Stimulated activated CD4-positive, alpha-beta T cell treated with anti-CD3 and anti-CD28 coated beads, Interleukin-2, amount 100 ng/mL, for 48 hours (primary cell): ENCODE results near the gene PSD2.

ENCODE experiments used
- DNase-seq, 2 donors: peaks; one replicate each; pipeline ENCODE4 v3.0.0-alpha.2; 2020

The PSD2 gene

DNA sequence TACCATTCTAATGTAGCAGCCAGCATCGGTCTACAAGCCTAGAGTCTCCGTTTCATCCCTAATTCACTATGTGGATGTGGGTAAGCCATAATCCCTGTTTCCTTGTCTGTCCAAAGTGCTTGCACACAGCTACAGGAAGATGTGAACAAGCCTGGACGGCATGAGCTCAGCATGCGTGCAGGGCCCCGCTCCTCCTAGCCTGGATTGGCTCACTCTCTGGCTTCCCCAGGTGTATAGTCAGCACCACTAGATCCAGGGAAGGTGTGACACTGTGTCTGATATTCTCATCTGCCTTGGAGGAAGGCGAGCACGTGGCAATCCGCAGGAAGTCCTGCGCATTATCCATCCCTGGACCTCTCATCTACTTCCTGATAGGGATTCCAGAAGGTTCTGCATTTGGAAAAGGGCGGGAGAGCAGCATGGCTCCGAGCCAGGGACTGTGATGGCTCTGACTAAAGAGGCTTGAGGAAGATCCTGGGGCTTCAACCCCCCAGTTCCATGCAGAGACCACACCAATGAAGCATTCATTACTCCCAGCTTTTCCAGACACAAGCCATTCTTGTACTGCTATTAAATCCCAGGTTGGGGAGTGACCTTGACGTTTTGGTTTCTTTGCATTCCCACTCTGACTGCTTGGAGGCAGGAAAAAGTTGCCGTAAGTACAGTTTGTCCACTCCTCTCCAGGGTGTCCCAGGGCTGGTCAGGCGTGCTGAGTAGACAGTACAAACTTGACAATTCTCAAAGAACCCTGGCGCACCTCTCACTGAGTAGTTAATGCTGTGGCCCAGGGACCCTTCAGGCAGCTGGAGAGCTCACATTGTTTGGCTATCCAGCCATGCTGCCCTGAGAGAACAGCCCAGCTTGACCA, 65.6 kb downstream of the PSD2 start:
- no peak for DNase-seq

DNA sequence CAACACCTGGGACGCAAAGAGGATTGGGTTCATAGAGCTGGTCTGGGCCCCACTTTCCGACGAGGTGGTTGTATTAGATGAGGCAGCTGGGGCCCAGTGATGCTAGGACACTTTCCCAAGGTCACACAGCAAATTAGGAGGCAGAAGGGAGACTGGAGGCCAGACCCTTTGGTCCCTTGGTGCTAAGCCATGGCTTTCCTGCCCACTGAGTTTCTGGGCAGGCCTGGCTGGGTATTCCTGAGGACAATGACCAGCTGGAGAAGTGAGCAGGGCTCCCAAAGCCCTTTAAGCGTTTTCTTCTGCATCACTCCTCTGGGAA, 66.2 kb downstream of the PSD2 start:
- DNase-seq, result no peak

DNA sequence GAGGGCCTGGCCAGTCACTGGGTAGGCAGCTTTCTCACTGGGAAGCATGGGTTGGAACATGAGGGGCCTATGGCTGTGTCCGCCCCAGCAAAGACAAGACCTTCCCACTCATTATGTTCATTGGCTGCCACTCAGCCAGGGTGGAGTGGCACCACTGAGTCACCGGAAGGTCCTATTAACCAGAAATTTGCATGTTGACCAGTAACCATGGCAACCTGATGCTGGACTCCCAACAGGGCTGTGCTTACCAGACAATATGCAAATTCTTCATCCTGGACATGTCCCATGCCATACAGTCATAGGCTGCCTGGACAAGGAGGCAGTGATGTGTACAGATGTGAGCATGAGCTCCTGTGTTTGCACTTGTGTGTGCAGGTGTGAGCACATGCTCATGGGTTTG, 66.7 kb downstream of the PSD2 start:
- DNase-seq, result no peak

DNA sequence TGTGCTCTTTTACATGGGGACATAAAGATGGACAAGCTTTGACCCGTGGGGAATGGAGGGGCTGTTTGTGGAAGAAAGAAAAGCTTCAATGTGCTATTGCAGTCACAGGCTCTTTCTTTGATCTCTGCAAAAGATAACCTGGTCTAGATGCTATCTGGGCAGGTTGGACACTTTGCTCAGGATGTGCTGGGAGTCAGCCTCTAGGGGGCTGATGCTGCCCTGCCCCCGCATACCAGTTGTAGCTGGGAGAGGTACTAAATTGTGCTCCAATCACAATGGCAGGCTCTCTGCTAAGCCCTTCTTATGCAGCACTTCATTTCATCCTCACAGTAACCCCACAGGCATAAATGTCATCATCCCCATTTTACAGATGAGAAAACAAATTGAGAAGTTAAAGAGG, 67.2 kb downstream of the PSD2 start:
- no peak for DNase-seq

DNA sequence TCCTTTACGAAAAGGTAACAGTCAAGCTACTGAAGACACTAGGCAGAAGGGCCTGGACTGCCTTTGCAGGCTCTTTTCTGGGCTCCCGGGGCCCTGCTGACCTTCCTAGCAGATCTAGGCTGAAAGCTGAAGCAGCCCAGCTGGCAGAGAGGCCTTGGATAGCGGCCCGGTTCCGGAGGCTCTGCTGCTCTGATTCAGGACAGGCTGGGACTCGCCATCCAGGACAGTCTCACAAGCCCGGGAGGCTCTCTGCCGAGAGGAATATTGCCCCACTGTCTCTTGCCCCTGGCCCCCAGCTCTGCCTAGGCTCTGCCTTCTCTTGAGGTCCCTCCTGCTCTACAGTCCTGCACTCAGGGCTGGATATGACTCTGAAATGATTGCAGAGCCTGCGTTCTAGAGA, 67.8 kb downstream of the PSD2 start:
- no peak for DNase-seq

DNA sequence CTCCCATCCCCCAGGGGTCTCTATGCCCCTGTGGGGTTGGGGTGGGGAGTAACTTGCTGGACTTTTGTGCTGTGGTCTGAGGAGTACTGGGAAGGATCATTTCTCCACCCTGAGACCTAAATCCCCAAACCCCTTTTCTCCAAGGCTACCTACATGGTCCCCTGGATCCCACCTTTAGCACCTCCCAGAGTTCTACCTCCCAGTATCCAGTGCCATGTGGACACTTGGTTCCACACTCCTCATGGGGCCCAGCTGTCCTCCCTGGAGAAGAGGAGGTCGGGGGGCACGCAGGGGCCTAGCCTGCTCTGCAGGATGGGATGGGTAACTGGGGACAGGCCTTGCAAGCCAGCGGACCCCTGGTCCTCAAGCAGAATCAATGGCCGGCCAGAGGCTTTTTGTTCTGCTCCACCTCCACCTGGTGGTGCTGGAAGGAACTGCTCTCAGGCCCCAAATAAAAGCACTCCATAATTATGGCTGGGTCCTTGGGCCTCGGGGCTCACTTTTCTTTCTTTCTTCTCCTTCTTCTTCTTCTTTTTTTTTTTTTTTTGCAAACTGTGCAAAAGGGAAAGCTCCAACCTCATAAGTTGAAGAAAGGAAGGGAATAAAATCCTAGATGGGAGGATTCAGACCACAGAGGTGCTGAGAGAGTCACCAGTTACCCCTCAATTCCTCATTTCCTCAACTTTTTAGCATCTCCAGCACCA, 68.4 kb downstream of the PSD2 start:
- peak; percentile 54 to 60 for DNase-seq

DNA sequence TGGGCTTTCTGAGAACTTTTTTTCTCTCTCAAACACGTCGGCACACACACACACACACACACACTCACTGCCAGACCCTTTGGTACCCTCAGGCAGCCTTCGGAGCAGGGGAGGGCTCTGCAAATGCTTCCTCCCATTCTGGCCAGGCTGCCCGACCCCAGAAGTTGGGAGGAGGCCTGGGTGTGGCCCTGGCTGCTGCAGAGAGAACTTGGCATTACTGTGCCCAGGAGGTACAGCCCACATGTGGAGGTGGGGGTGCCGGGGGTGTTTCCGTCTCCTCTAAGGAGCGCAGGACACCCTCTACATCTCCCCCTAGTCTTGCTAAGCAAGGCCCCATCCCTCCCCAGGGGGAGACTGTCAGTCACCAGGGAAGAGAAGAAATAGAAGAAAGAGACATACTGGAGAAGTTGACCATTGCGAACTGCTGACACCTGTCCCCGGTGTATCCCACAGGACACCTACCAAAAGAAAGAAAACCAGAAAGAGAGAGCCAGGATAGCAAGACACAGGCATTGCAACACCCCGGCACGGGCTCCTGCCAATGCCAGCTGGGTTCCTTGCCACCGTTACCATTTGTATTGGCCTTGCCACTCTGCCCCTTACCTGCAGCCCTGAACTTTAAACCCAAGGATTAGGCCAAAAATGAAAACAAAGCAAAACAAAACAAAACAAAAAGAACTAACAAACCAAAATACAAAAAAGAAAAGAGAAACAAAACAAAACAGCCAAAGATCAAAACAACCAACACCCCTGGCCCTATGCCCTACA, 69.3 kb downstream of the PSD2 start:
- no peak for DNase-seq

DNA sequence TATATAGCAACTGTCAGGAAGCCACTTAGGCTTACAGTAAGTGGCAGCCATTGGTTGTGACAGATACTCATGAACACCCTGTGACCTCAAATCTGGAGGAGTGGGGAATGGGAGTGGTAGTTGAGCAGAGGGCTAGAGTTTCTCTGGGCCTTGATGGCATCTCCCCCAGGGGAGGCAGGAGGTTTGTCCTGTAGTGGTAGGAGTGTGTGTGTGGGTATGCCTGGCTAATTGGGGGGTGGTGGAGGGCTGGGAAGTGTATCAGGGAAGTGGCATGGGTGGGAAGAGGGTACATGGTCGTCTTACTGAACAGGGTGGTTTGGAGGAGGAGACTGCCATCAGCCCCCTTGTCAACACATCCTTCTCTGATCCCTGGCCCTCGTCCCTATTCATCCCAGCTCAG, 71.5 kb downstream of the PSD2 start:
- no peak for DNase-seq

DNA sequence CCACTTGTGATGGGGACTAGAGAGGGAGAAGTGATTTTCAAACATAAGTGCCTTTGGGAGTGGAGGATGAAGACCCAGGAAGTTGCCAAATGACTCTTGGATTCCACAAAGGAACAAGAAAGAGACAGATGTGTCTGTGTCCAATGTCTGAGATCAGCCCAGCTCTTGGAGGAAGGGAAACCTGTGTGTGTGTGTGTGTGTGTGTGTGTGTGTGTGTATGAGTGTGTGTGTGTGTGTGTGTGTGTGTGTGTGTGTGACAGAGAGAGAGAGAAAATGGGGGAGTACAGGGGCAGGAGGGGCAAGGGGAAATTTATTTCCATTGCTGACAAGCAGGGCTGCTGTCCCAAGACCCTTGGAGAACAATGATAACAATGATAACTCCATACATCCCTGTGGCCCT, 72.0 kb downstream of the PSD2 start:
- no peak for DNase-seq

DNA sequence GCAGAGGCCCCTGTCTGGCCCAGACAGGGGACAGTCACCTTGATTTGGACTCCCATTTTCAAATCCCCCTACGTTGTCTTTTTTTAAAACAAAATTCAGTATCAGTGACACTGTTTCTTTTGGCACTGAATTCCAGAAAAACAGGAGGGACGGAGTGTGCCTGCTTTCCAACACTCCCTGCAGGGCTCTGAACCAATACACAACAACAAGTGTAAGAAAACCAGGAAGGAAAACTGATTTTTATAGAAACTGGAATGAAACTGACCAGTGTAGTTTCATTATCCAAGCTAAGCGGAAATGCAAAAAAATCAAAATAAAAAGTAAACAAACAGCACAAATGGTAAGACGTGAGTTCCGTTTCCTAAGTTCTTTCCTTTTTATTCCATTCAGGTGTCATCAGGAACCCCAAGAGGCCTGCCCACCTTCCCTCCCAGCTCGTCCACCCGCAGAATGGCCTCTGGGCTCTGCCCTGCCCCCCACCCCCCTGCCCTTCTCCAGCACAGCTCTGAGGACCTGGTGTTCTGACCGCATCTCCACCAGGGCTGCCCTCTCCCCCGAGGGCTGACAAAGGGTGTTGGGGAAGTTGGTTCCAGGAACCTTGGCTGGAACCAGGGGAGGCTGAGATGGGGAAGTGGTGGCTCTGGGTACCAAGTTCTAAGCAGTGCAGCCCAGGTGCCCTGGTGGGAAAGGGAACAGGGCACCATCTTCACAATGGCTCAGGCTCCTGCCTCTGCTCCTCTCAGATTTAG, 73.6 kb downstream of the PSD2 start:
- DNase-seq, result no peak

DNA sequence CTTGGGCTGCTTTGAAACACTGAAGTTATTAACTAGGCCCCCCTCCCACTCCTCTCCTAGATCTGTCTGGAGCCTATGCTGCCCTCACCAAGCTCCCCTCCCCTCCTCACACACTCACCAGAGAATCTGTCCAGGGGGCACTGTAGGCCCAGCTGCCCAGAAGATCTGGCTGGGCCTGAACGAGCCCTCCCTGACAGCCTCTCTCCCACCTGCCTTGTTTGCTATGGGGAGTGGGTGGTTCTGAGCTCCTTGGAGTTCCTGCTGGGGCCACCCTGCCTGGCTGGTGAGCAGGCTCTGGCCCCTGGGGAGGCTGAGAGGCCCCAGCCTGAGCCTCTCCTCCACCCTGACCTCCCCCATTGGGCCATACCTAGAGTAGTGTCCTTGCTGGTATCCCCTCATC, 75.1 kb downstream of the PSD2 start:
- no peak for DNase-seq

DNA sequence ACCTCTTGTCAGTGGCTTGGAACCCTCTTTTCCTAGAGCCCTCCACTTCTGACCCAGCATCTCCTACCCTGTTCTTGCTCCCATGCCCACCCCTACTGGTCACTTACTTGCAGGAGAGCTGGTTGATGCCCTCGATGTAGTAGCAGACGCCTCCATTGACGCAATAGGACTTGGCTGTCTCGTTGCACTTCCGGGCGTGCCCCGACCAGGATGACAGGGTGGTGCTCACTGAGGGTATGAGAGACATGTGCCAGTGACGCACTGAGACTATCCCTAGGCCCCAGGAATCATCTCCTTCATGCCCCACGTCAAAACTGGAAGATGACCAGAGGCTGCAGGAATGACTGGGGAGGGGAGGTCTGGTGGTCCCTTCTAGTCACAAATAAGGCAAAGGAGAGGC, 76.0 kb downstream of the PSD2 start:
- DNase-seq, result no peak

DNA sequence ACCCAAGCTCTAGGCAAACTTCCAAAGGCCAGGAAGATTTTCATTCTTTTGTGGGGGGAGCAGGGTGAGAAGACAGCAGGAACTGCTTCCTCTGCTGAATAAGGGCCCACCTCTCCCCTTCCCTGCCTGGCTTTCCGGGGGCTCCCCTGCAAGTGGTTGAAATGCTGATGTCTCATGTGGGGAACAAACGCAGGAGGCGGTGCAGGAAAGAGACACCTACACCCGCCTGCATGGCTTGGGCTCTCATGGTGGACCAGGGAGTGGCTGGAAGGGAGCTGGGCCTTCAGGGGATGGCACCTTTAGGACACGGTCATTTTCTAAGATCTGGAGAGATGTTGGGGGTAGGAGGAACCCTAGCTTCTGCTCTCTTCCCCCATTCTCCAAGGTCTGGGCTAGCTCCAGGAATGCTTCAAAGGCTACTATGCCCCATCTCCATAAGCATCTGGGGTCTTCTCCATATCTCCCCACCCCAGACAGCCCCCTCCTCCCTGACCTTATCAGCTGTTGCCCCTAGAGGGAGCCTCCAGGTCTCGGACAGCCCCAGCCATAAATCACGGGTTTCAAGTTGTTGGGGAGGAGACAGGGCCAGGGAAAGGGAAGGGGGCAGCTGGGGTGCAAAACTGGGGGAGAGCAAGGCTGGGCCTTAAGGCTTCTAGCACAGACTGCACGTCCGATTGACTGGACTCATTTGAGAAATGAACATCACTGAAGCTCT, 76.6 kb downstream of the PSD2 start:
- no peak for DNase-seq

DNA sequence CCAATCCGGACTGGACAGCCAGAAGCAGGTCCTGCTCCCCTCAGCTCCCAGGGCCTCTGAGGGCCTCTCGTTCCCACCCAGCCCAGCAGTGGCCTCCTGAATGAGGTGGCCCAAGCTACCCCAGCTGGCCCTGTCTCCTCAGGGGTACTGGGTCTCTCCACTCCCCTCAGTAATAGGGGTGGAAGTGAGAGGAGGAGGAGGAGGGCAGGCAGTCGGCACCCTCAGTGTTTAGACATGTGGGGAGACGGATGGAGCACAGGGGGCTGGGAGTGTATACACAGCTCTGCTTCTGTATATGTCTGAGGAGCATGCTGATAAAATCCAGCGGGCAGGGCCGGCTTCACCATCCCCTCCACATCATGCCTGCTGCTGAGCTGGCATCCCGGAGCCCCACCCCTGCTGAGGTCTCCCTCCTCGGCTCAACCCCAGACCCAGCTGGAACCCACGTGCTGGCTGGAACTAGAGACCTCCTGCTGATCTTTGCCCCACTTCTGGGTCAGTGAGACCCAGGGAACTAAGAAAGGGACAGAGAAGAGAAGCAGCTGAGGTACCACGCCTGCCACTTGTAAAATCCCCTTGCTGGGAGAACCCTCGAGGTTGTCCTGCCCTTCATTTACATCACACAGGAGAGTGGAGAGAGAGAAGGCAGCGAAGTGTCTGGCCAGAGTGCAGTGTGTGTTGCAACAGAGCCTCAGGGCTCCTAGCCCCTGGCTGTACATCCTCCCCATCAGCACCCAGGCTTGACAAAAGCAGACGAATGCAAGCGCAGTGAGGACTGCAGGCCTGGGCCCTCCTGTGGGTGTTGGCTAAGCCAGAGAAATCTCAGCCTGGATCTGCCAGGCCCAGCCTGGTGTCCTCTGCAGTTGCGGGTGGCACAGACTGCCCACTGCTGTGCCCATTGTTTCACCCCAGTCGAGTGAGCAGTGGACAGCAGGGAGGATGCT, 77.5 kb downstream of the PSD2 start:
- DNase-seq, result no peak

DNA sequence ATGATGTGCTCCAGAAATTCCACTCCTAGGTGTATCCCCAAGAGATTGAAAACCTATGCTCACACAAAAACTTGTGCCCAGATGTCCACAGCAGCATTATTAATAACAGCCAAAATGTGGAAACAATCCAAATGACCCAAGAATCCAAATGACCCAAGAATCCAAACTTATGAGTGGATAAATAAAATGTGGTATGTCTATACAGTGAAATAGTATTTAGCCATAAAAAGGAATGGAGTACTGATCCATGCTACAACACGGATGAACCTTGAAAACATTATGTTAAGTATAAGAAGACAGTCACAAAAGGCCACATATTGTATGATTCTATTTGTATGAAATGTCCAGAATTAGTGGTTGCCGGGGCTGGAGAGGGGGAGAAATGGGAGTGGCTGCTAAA, 80.3 kb downstream of the PSD2 start:
- DNase-seq, result no peak

DNA sequence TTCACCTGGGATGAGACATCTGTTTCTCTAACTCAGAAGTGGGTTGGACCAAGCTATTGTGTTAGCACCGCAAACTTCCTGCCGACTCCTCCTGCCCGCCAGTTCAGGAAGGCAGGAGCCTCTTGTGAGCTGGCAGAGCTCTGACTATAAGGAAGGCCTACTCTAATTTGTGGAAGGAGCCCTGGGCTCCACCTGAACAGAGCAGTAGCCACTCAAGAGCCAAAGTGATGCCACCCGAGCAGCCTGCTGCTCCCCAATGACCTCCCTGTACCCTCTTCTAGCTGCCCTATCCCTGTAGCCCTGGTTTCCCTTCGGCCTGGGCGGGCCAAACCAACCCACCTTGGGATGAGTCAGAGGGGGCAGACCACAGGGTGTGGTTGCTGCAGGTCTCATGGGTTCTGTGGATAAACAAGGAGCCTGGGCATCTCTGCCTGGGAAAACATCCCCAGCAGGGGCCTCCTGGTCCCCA, 81.6 kb downstream of the PSD2 start:
- no peak for DNase-seq

DNA sequence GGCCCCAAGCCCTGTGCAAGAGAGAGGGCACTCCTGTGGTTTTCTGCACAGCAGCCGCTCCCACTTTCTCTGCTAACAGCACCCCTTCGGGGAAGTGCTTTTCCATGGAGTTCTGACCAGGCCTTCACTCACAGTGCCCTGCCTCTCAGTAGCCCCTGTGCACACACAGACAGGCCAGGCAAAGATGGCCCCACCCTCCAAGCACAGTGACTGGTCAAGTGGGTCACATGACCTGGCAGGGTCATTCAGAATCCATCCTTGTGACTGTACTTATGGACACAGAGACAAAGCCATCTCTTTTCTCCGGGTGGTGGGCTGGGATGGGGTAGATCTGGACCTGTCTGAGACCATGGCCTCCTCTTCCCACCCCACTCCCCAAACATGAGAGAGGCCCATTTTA, 82.5 kb downstream of the PSD2 start:
- no peak for DNase-seq

DNA sequence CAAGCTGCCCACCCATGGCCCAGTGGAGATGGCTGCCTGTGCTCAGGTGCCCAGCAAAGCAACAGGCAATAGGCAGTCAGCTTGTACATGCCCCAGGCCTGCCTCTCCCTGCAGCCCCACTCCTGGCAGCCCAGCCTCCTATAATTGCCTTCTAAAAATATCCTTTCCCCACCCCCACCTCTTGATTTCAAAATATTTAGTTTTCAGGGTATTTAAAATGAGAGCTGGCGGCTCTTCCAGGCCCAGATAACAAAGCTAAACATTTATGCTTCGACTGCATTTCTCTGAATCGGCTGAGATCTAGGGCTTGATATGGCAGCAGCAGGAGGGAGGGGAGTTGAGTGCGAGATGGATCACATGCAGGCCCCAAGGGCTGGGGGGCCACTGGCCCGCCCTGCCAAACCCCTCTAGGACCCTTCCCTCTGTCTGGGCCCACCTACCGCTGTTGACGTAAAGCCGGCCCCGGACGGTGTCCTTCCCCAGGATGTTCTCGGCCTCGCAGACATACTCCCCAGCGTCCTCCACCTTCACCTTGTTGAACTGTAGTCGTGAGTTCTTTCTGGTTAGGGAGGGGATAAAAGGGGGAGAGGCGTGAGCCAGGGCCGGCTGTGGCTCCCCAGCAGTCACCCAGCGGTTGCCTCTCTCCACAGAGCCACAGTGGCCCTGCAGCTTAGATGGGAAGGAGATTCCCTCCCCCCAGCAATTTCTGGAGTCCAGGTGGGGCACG, 85.0 kb downstream of the PSD2 start:
- no peak for DNase-seq

DNA sequence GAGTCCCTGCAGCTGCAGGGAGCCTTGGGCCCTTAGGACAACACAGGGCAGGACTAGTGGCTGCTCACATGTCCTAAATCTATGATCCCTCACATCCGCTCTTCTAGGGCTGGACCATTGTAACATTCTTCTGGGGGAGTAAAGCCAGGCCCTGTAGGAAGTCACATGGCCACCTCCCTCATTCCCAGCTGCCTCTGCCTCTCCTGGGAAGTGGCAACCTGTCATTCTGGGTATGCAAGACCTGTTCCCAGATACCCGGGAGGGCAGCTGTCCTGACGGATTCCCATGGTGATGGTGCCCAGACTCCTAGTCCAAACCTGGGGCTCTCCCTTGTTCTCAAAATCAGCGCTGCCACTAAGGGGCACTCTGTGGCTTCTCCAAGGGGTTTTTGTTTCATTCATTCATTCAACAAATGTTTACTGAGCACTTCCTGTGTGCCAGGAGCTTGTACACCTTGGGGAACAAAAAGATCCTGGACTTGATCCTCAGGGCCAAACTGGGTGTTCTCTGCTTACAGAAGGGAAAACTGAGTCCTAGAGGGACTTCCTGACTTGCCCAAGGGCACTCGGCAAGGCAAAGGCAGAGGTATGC, 85.6 kb downstream of the PSD2 start:
- DNase-seq, result no peak

DNA sequence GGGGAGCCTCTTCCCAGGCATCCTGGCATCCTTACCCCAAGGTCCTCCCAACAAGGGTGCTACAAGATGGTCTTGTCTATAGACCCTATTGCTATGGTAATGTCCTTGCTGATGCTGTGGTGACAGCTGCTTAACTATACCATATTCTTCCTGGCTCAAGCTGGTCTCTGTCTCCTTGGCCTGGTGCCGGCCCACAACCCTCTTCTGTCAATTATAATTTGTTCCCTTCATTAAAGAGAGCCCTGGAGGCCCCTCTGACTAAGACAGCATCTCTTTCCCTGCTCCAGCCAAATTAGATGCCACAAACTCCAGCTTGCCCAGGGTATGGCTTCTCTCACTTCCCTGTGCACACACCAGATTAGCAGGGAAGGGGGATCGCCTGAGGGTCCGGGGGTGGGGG, 86.7 kb downstream of the PSD2 start:
- DNase-seq, result no peak
